Hindlimb muscle (tissue), 1 donor: ENCODE measurements around the gene ABCA4. TPM values are rescaled to one million over a fixed set of nuclear protein-coding genes. Genes with fewer than 3 reads are reported as not detected.

ENCODE experiments used
- DNase-seq: peaks from one replicate; pipeline ENCODE4 v3.0.0-alpha.2; 2013
- polyA plus RNA-seq: library from polyadenylated mRNA; unstranded; fragments of 120-200 nt; gene quantifications from one replicate; pipeline ENCODE4 v1.2.1, GENCODE V29; 2013; ENCODE audit not compliant: insufficient read length

The ABCA4 gene
- polyA plus RNA-seq, 1 donor: 0.71 TPM

- DNase-seq: no peak
Observed at GRCh38 chr1:94050254-94050653, 70.7 kb downstream of the ABCA4 start.

- no peak for DNase-seq
Observed at GRCh38 chr1:94049791-94050190, 71.2 kb downstream of the ABCA4 start.

- no peak for DNase-seq
Observed at GRCh38 chr1:94048413-94049164, 72.4 kb downstream of the ABCA4 start.

- DNase-seq: no peak
Observed at GRCh38 chr1:94047949-94048348, 73.0 kb downstream of the ABCA4 start.

GRCh38 chr1:94045465-94046056 is 75.4 kb downstream of the ABCA4 start:
- DNase-seq: peak; percentile 78

GRCh38 chr1:94044891-94045290 is 76.1 kb downstream of the ABCA4 start:
- no peak for DNase-seq

- no peak for DNase-seq
Observed at GRCh38 chr1:94044290-94044790, 76.6 kb downstream of the ABCA4 start.

- no peak for DNase-seq
Observed at GRCh38 chr1:94043738-94044289, 77.1 kb downstream of the ABCA4 start.

- DNase-seq: no peak
Observed at GRCh38 chr1:94042388-94042787, 78.6 kb downstream of the ABCA4 start.

GRCh38 chr1:94039871-94040569 is 80.9 kb downstream of the ABCA4 start:
- DNase-seq: peak; percentile 29

- peak; percentile 45 for DNase-seq
Observed at GRCh38 chr1:94039514-94039870, 81.5 kb downstream of the ABCA4 start.

GRCh38 chr1:94038511-94038910 is 82.4 kb downstream of the ABCA4 start:
- DNase-seq: no peak

GRCh38 chr1:94037392-94038229 is 83.3 kb downstream of the ABCA4 start:
- DNase-seq: no peak

- no peak for DNase-seq
Observed at GRCh38 chr1:94036730-94037129, 84.2 kb downstream of the ABCA4 start.

GRCh38 chr1:94033849-94034248 is 87.1 kb downstream of the ABCA4 start:
- no peak for DNase-seq

- DNase-seq: no peak
Observed at GRCh38 chr1:94032637-94033036, 88.3 kb downstream of the ABCA4 start.

GRCh38 chr1:94031591-94031990 is 89.4 kb downstream of the ABCA4 start:
- no peak for DNase-seq

- DNase-seq: no peak
Observed at GRCh38 chr1:94031154-94031553, 89.8 kb downstream of the ABCA4 start.

GRCh38 chr1:94029130-94029993 is 91.6 kb downstream of the ABCA4 start:
- DNase-seq: no peak

GRCh38 chr1:94027721-94028515 is 93.0 kb downstream of the ABCA4 start:
- no peak for DNase-seq
